GM23338 (cell line): ENCODE measurements around the gene PTCD2. TPM values are rescaled to one million over a fixed set of nuclear protein-coding genes. Genes with fewer than 3 reads are reported as not detected.

Source experiments
- ATAC-seq: fragments of 200-7000 bp; cut with Tn5 transposase; 3 replicates; pipeline ENCODE4 v1.9.1; 2020
- DNase-seq: peaks from one replicate; pipeline ENCODE4 v3.0.0-alpha.2; 2015; ENCODE audit warnings: low spot score
- H2AFZ ChIP-seq: fragments of 200-600 bp; sonication (generic); 2 replicates; pipeline ENCODE4 v1.8.0; 2016; ENCODE audit warnings: antibody characterized with exemption, mild to moderate bottlenecking, moderate library complexity
- H3F3A ChIP-seq: fragments of 200-600 bp; sonication (generic); replicated peaks from 2 replicates; pipeline ENCODE4 v1.8.0; 2017; ENCODE audit warnings: antibody characterized with exemption, mixed run types, low read depth
- H3K27ac ChIP-seq: fragments of 200-600 bp; sonication (generic); 2 replicates; pipeline ENCODE4 v1.6.1; 2016; ENCODE audit warnings: low read depth
- H3K27me3 ChIP-seq: fragments of 200-600 bp; sonication (generic); 2 replicates; pipeline ENCODE4 v1.8.0; 2016; ENCODE audit warnings: mild to moderate bottlenecking, mixed run types, moderate library complexity; ENCODE audit not compliant: insufficient read depth
- H3K36me3 ChIP-seq: fragments of 200-600 bp; sonication (generic); 2 replicates; pipeline ENCODE4 v1.8.0; 2016; ENCODE audit warnings: mild to moderate bottlenecking; ENCODE audit not compliant: insufficient read depth
- H3K4me1 ChIP-seq: fragments of 200-600 bp; sonication (generic); 2 replicates; pipeline ENCODE4 v1.8.0; 2016; ENCODE audit warnings: mild to moderate bottlenecking, moderate library complexity; ENCODE audit not compliant: insufficient read depth
- H3K4me2 ChIP-seq: fragments of 200-600 bp; sonication (generic); 2 replicates; pipeline ENCODE4 v1.7.1; 2017; ENCODE audit warnings: mixed run types
- H3K4me3 ChIP-seq: fragments of 200-600 bp; sonication (generic); 2 replicates; pipeline ENCODE4 v1.6.1; 2016; ENCODE audit warnings: mixed run types
- H3K79me2 ChIP-seq: fragments of 200-600 bp; sonication (generic); replicated peaks from 2 replicates; pipeline ENCODE4 v1.8.0; 2017; ENCODE audit warnings: mild to moderate bottlenecking; ENCODE audit not compliant: insufficient read depth
- H3K9me2 ChIP-seq: fragments of 200-600 bp; sonication (generic); 2 replicates; pipeline ENCODE4 v1.8.0; 2017; ENCODE audit not compliant: insufficient read depth
- H4K20me1 ChIP-seq: fragments of 200-600 bp; sonication (generic); replicated peaks from 2 replicates; pipeline ENCODE4 v1.8.0; 2017; ENCODE audit warnings: mild to moderate bottlenecking; ENCODE audit not compliant: insufficient read depth
- H3K27ac Mint-ChIP-seq: 2 replicates; pipeline ENCODE4 v1.8.0; 2020; ENCODE audit warnings: inconsistent platforms, mild to moderate bottlenecking, moderate library complexity, mixed read lengths
- H3K27me3 Mint-ChIP-seq: 3 replicates; pipeline ENCODE4 v1.8.0; 2022; ENCODE audit warnings: low read depth, mild to moderate bottlenecking, moderate library complexity, mixed read lengths, inconsistent platforms; ENCODE audit not compliant: insufficient read depth, poor library complexity
- H3K36me3 Mint-ChIP-seq: 3 replicates; pipeline ENCODE4 v1.8.0; 2021; ENCODE audit warnings: low read depth, mild to moderate bottlenecking, inconsistent platforms, moderate library complexity, mixed read lengths
- H3K4me1 Mint-ChIP-seq: 3 replicates; pipeline ENCODE4 v1.8.0; 2020; ENCODE audit warnings: mild to moderate bottlenecking, inconsistent platforms, mixed read lengths
- H3K4me3 Mint-ChIP-seq: 3 replicates; pipeline ENCODE4 v1.8.0; 2021; ENCODE audit warnings: moderate library complexity, mild to moderate bottlenecking, inconsistent platforms, mixed read lengths
- H3K9me3 Mint-ChIP-seq: 3 replicates; pipeline ENCODE4 v1.8.0; 2020; ENCODE audit warnings: moderate library complexity, mild to moderate bottlenecking, inconsistent platforms, mixed read lengths
- JUNB ChIP-seq: IDR thresholded peaks from one replicate; pipeline ENCODE4 v1.6.1; 2016; ENCODE audit warnings: antibody characterized with exemption; ENCODE audit not compliant: unreplicated experiment
- ZNF114 ChIP-seq: fragments of 250-450 bp; sonication (Bioruptor Pico); IDR thresholded peaks from 2 replicates; pipeline ENCODE4 v1.5.0; 2020; ENCODE audit warnings: mild to moderate bottlenecking, moderate library complexity
- polyA plus RNA-seq: library from polyadenylated mRNA; unstranded; fragments of >200 nt; fragmentation: Nextera tagmentation; extraction: Ambion mirVana; gene quantifications from 2 replicates; pipeline ENCODE4 v1.2.1, GENCODE V29; 2016
- total RNA-seq: library from RNA; depleted of rRNA; stranded (reverse); fragments of >200 nt; shearing (Covaris generic); gene quantifications from 2 replicates; pipeline ENCODE4 v1.2.3, GENCODE V29; 2014
- TF ChIP-seq, protein P1 (sequence below), 2 experiments: fragments of 200-600 bp in 1 of 2; sonication (generic) in 1 of 2; conservative IDR thresholded peaks; 2 replicates each; pipeline versions ENCODE4 v1.5.1 to v1.6.1; 2016 to 2017; ENCODE audit warnings: antibody characterized with exemption in 2 of 2, low read depth in 2 of 2, mild to moderate bottlenecking in 2 of 2, moderate library complexity in 1 of 2
- TF ChIP-seq, protein P2 (sequence below): IDR thresholded peaks from 2 replicates; pipeline ENCODE4 v1.6.1; 2016; ENCODE audit warnings: antibody characterized with exemption
- TF ChIP-seq, protein P3 (sequence below): IDR thresholded peaks from one replicate; pipeline ENCODE4 v1.6.1; 2018; ENCODE audit warnings: antibody characterized with exemption; ENCODE audit not compliant: unreplicated experiment
- TF ChIP-seq, protein P4 (sequence below): fragments of 250-450 bp; sonication (Bioruptor Pico); IDR thresholded peaks from 2 replicates; pipeline ENCODE4 v1.5.0; 2020; ENCODE audit warnings: mild to moderate bottlenecking, moderate library complexity

The PTCD2 gene
- total and polyA plus RNA-seq, 2 experiments from 2014 or later: 8.8 to 14.5 TPM

DNA sequence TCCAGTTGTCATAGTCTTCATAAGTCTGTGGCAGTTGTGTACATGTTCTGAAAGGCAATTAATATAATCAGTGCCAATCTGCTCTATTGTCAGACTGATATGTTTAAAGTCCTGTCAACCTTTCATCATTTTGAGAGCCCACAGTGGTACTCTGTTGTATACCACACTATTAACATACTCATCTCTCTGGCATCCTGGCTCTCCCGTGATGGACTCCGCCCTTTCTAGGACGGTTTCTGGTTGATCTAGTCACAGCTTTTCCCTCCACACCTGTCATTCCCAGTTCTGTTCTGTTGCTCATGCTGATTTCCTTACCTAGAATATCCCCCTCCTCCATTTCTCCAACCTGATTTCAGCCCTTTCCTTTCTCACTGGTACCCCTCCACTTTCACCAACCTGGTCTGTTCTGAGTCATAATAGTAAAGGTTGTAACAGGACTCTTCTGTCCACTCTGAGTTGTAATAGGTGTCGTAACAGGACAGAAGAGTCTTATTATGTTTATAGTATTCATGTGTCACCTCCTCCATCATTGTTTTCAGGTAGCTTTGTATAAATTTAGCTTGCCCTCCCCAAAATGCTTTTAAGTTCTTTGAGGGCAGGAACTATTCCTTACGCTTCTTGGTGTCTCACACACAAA lies 4.1 kb downstream of the PTCD2 start:
- H3K4me1 ChIP-seq: peaks cover 3% of the 10 kb centered on the region; the same call in 1 of the 2 replicates
- TF ChIP-seq JUNB (no peak), ZNF114 (CRISPR knock-in tag) (no peak)
- TF ChIP-seq, protein P1, sequence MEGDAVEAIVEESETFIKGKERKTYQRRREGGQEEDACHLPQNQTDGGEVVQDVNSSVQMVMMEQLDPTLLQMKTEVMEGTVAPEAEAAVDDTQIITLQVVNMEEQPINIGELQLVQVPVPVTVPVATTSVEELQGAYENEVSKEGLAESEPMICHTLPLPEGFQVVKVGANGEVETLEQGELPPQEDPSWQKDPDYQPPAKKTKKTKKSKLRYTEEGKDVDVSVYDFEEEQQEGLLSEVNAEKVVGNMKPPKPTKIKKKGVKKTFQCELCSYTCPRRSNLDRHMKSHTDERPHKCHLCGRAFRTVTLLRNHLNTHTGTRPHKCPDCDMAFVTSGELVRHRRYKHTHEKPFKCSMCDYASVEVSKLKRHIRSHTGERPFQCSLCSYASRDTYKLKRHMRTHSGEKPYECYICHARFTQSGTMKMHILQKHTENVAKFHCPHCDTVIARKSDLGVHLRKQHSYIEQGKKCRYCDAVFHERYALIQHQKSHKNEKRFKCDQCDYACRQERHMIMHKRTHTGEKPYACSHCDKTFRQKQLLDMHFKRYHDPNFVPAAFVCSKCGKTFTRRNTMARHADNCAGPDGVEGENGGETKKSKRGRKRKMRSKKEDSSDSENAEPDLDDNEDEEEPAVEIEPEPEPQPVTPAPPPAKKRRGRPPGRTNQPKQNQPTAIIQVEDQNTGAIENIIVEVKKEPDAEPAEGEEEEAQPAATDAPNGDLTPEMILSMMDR (conservative IDR thresholded peaks at IDR 0.05; ENCODE audit: low read depth in 2 of 2): no peak
- TF ChIP-seq, protein P2, sequence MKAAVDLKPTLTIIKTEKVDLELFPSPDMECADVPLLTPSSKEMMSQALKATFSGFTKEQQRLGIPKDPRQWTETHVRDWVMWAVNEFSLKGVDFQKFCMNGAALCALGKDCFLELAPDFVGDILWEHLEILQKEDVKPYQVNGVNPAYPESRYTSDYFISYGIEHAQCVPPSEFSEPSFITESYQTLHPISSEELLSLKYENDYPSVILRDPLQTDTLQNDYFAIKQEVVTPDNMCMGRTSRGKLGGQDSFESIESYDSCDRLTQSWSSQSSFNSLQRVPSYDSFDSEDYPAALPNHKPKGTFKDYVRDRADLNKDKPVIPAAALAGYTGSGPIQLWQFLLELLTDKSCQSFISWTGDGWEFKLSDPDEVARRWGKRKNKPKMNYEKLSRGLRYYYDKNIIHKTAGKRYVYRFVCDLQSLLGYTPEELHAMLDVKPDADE: no peak
- TF ChIP-seq, protein P3, sequence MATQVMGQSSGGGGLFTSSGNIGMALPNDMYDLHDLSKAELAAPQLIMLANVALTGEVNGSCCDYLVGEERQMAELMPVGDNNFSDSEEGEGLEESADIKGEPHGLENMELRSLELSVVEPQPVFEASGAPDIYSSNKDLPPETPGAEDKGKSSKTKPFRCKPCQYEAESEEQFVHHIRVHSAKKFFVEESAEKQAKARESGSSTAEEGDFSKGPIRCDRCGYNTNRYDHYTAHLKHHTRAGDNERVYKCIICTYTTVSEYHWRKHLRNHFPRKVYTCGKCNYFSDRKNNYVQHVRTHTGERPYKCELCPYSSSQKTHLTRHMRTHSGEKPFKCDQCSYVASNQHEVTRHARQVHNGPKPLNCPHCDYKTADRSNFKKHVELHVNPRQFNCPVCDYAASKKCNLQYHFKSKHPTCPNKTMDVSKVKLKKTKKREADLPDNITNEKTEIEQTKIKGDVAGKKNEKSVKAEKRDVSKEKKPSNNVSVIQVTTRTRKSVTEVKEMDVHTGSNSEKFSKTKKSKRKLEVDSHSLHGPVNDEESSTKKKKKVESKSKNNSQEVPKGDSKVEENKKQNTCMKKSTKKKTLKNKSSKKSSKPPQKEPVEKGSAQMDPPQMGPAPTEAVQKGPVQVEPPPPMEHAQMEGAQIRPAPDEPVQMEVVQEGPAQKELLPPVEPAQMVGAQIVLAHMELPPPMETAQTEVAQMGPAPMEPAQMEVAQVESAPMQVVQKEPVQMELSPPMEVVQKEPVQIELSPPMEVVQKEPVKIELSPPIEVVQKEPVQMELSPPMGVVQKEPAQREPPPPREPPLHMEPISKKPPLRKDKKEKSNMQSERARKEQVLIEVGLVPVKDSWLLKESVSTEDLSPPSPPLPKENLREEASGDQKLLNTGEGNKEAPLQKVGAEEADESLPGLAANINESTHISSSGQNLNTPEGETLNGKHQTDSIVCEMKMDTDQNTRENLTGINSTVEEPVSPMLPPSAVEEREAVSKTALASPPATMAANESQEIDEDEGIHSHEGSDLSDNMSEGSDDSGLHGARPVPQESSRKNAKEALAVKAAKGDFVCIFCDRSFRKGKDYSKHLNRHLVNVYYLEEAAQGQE: no peak
- TF ChIP-seq, protein P4, sequence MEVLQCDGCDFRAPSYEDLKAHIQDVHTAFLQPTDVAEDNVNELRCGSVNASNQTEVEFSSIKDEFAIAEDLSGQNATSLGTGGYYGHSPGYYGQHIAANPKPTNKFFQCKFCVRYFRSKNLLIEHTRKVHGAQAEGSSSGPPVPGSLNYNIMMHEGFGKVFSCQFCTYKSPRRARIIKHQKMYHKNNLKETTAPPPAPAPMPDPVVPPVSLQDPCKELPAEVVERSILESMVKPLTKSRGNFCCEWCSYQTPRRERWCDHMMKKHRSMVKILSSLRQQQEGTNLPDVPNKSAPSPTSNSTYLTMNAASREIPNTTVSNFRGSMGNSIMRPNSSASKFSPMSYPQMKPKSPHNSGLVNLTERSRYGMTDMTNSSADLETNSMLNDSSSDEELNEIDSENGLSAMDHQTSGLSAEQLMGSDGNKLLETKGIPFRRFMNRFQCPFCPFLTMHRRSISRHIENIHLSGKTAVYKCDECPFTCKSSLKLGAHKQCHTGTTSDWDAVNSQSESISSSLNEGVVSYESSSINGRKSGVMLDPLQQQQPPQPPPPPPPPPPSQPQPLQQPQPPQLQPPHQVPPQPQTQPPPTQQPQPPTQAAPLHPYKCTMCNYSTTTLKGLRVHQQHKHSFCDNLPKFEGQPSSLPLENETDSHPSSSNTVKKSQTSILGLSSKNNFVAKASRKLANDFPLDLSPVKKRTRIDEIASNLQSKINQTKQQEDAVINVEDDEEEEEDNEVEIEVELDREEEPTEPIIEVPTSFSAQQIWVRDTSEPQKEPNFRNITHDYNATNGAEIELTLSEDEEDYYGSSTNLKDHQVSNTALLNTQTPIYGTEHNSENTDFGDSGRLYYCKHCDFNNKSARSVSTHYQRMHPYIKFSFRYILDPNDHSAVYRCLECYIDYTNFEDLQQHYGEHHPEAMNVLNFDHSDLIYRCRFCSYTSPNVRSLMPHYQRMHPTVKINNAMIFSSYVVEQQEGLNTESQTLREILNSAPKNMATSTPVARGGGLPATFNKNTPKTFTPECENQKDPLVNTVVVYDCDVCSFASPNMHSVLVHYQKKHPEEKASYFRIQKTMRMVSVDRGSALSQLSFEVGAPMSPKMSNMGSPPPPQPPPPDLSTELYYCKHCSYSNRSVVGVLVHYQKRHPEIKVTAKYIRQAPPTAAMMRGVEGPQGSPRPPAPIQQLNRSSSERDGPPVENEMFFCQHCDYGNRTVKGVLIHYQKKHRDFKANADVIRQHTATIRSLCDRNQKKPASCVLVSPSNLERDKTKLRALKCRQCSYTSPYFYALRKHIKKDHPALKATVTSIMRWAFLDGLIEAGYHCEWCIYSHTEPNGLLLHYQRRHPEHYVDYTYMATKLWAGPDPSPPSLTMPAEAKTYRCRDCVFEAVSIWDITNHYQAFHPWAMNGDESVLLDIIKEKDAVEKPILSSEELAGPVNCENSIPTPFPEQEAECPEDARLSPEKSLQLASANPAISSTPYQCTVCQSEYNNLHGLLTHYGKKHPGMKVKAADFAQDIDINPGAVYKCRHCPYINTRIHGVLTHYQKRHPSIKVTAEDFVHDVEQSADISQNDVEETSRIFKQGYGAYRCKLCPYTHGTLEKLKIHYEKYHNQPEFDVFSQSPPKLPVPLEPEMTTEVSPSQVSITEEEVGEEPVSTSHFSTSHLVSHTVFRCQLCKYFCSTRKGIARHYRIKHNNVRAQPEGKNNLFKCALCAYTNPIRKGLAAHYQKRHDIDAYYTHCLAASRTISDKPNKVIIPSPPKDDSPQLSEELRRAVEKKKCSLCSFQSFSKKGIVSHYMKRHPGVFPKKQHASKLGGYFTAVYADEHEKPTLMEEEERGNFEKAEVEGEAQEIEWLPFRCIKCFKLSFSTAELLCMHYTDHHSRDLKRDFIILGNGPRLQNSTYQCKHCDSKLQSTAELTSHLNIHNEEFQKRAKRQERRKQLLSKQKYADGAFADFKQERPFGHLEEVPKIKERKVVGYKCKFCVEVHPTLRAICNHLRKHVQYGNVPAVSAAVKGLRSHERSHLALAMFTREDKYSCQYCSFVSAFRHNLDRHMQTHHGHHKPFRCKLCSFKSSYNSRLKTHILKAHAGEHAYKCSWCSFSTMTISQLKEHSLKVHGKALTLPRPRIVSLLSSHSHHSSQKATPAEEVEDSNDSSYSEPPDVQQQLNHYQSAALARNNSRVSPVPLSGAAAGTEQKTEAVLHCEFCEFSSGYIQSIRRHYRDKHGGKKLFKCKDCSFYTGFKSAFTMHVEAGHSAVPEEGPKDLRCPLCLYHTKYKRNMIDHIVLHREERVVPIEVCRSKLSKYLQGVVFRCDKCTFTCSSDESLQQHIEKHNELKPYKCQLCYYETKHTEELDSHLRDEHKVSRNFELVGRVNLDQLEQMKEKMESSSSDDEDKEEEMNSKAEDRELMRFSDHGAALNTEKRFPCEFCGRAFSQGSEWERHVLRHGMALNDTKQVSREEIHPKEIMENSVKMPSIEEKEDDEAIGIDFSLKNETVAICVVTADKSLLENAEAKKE (CRISPR knock-in tag): no peak
- H3K27ac ChIP-seq: no peak overlapping the region
- H3K36me3 ChIP-seq: 0 out of 2 replicates have a peak, but pooled peaks cover 4% of the 10 kb centered on the region
- no peak overlapping the region for H3K4me2 ChIP-seq
- DNase-seq (no peak), ATAC-seq (no peak)
- no peak overlapping the region for H3K4me3 Mint-ChIP-seq
- no peaks in the 10 kb centered on the region for H3F3A ChIP-seq
- no peaks in the 10 kb centered on the region for H3K9me3 Mint-ChIP-seq
- H3K79me2 ChIP-seq: peaks cover 14% of the 10 kb centered on the region
- peaks cover 7% of the 10 kb centered on the region for H3K27me3 Mint-ChIP-seq
- H3K27ac Mint-ChIP-seq: no peak overlapping the region
- peaks cover 16% of the 10 kb centered on the region for H3K4me1 Mint-ChIP-seq
- no peaks in the 10 kb centered on the region for H3K27me3 ChIP-seq
- H4K20me1 ChIP-seq: no peaks in the 10 kb centered on the region; the same call in 1 of the 2 replicates
- no peak overlapping the region for H2AFZ ChIP-seq
- no peaks in the 10 kb centered on the region for H3K9me2 ChIP-seq
- peaks cover 37% of the 10 kb centered on the region for H3K36me3 Mint-ChIP-seq
- no peak overlapping the region for H3K4me3 ChIP-seq
